NK-92 (cell line): Measurements from ENCODE around the gene ACAT2.
"Not testable (repeated sequence)": the region's sequence is repeated elsewhere in the genome, so short reads cannot be mapped to it uniquely, and the experiment has no call there.

ENCODE experiments used
- DNase-seq: peaks from one replicate; lab custom pipeline; 2025; ENCODE audit not compliant: unreplicated experiment; lab: John Stamatoyannopoulos, UW

ACAT2 gene

GRCh38 chr6:159761873-159762680, at the start of gene ACAT2:
ACAT2 (plus strand) TSS chr6:159762045; CDS start chr6:159762088, 43 bp downstream.
- DNase-seq: peak; percentile 79

- not testable (repeated sequence) for DNase-seq
Observed at GRCh38 chr6:159712389-159712788, 49.5 kb upstream of the ACAT2 start.

DNA sequence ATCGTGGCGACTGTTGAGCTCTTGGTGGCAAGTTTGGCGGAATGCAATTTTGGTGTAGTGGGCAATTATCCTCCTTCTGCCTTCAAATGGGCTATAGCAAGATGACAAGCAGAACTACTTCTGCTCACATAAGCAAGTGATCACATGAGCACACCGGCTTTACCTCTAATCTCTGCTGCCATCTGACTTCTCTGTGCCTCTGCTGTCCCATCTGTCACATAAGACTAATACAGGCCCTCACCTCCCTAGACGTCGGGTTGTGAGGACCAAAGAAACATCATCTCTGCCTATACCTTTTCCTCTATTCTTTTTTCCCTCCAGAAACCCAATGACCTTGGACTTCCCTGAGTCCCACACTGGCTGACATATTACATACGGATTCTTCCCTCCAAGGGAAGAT, 47.9 kb upstream of the ACAT2 start:
- no peak for DNase-seq

- no peak for DNase-seq
Observed at GRCh38 chr6:159714404-159714803, 47.4 kb upstream of the ACAT2 start.

DNA sequence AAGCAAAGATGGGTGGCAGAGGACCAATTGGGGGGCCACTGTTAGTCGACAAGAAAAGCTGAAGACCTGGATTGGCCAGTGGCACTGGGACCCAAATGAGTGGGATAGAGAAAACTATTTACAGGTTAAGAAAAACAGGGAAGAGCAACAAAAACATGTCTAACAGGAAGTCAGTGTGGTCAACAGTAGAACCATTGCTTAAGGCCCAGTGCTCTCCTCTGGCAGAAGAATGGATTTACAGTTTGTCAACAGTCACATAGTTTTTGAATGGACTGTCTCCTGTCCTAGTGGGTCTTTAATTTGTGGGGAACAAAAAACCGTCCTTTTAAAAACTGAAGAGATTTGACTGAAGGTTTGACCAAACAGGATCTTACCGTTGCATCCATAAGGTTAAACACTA, 46.7 kb upstream of the ACAT2 start:
- DNase-seq: no peak

DNA sequence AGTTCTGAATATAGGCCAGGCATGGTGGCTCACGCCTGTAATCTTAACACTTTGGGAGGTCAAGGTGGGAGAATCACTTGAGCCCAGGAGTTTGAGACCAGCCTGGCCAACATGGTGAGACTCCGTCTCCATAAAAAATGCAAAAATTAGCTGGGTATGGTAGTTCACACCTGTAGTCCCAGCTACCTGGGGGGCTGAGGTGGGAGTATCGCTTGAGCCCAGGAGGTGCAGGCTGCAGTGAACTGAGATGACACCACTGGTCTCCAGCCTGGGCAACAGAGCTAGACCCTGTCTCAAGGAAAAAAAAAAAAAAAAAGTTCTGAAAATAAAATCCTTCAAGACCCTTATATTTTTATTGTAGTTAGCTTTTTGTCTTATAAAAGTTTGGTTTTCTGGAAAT, 46.2 kb upstream of the ACAT2 start:
- DNase-seq: no peak

GRCh38 chr6:159716247-159717096, 45.4 kb upstream of the ACAT2 start:
- DNase-seq: no peak

DNA sequence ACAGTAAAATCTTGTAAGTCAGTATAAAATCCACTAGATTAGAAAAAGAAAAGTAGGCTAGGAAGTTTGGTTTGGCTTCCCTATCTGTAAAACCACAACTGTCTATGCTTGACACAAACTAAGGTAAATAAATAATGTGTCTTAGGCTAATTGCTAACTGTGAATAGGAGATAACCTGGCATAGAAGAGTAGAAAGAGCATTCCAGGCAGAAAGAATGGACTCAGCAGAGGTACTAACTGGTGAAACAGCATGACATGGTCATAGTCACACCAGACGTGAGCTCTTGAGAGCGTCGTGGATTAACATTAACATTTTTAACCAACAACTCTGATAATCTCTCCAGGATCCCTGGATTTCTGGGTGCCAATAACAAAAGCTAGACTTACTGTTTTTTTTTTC, 43.2 kb upstream of the ACAT2 start:
- DNase-seq: no peak

DNA sequence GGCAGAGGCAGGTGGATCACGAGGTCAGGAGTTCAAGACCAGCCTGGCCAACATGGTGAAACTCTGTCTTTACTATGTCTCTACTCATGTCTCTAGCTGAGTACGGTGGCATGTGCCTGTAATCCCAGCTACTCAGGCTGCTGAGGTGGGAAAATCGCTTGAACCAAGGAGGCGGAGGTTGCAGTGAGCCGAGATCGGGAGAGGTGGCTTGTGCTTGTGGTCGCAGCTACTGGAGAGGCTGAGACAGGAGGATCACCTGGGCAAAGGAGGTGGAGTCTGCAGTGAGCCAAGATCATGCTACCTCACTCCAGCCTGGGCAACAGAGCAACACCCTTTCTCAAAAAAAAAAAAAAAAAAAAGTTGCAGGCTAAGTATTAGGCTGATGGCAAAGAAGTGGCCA, 42.6 kb upstream of the ACAT2 start:
- DNase-seq: no peak

DNA sequence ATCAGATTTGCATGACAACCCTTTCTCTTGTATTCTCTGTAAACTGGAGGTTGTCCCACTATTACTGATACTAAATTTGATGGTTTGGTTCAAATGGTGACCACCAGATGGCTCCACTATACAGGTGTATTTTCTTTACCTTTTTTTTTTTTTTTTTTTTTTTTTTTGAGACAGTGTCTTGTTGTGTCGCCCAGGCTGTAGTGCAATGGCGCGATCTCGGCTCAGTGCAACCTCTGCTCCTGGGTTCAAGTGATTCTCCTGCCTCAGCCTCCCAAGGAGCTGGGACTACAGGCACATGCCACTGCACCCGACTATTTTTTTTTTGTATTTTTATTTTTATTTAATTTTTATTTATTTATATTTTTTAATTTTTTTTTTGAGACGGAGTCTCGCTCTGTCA, 41.1 kb upstream of the ACAT2 start:
- no peak for DNase-seq

- not testable (repeated sequence) for DNase-seq
Observed at GRCh38 chr6:159721981-159722380, 39.9 kb upstream of the ACAT2 start.

DNA sequence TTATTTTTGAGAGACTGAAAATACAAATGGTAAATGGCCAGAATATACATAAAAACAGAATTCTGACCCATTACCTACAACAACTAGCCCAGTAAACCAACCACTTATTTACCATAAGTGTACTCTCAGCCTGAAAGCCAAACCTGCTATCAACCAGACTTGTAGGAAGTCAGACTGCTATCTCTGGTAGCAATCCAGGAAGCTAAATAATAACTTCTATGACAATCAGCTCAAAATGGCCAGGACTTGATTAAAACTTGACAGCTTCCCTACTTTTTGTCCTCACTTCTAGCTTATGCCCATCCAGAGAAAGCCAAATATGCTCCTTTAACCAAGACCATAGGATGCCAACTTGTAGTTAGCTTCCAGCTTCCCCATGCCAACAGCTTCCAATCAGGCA, 39.2 kb upstream of the ACAT2 start:
- no peak for DNase-seq

- DNase-seq: no peak
Observed at GRCh38 chr6:159723259-159723658, 38.6 kb upstream of the ACAT2 start.

DNA sequence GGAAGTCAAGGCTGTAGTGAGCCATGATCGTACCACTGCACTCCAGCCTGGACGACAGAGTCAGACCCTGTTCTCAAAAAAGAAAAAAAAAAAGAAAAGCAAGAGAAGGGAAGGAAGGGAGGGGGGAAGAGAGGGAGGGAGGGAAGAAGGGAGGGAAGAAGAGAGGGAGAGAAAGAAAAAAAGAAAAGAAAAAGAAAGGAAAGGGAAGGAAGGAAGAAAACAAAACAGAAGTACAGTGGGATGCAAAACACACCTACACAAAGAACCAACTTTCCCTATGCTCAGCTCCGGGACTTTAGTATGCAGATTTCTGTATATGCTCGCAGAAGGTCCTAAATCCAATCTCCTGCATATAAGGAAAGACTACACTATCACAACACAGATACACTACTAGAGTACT, 37.1 kb upstream of the ACAT2 start:
- no peak for DNase-seq

DNA sequence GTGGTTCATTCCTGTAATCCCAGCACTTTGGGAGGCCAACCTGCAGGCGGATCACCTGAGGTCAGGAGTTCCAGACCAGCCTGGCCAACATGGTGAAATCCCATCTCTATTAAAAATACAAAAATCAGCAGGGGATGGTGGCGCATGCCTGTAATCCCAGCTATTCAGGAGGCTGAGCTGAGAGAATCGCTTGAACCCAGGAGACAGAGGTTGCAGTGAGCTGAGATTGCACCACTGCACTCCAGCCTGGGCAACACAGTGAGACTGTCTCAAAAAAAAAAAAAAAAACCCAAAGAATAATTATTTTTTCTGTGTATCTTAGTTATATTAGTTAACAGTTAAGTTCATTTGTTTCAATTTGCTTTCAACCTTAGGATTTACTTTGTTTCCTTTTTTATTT, 36.6 kb upstream of the ACAT2 start:
- not testable (repeated sequence) for DNase-seq

GRCh38 chr6:159726255-159726917, 35.5 kb upstream of the ACAT2 start:
- DNase-seq: no peak

GRCh38 chr6:159726918-159727716, 34.7 kb upstream of the ACAT2 start, which contains the start of gene WTAP:
WTAP (plus strand) TSS chr6:159727506; CDS start chr6:159736266, 8,760 bp downstream.
- peak; percentile 78 for DNase-seq

- no peak for DNase-seq
Observed at GRCh38 chr6:159727717-159728445, 34.0 kb upstream of the ACAT2 start.

GRCh38 chr6:159728531-159728964, 33.3 kb upstream of the ACAT2 start:
- DNase-seq: no peak
